SK-N-SH (cell line): ENCODE results near the gene SCN11A.

Experiments used
- CTCF ChIP-seq: fragments of 200-600 bp; sonication (generic); IDR thresholded peaks from 2 replicates; pipeline ENCODE4 v1.6.1; 2017; ENCODE audit warnings: antibody characterized with exemption, mild to moderate bottlenecking, moderate library complexity
- ELF1 ChIP-seq: IDR thresholded peaks from 2 replicates; pipeline ENCODE4 v1.4.0; 2012
- PBX3 ChIP-seq: IDR thresholded peaks from 2 replicates; pipeline ENCODE4; 2012
- POLR2AphosphoS5 ChIP-seq: IDR thresholded peaks from 2 replicates; pipeline ENCODE4 v1.6.1; 2012; ENCODE audit warnings: low read depth, low read length
- REST ChIP-seq: IDR thresholded peaks from 2 replicates; pipeline ENCODE4 v1.6.1; 2012; ENCODE audit warnings: mild to moderate bottlenecking, low read depth, low read length, moderate library complexity
- SIN3A ChIP-seq: IDR thresholded peaks from 2 replicates; pipeline ENCODE4 v1.6.1; 2012; ENCODE audit warnings: low read depth, mild to moderate bottlenecking, low read length, moderate library complexity, borderline replicate concordance
- TCF12 ChIP-seq: IDR thresholded peaks from 2 replicates; pipeline ENCODE4 v1.4.0; 2012
- YY1 ChIP-seq: IDR thresholded peaks from 2 replicates; pipeline ENCODE4 v1.4.0; 2012; ENCODE audit warnings: low read depth, mild to moderate bottlenecking

- TF ChIP-seq CTCF (no peak), ELF1 (no peak), SIN3A (no peak), POLR2AphosphoS5 (no peak), TCF12 (no peak), REST (no peak), PBX3 (no peak), YY1 (no peak)
Observed at GRCh38 chr3:39088456-39088855, 36.7 kb upstream of the SCN11A start.
